Smooth muscle cell (in vitro differentiated cells): ENCODE measurements around the gene LPP. TPM values are rescaled to one million over a fixed set of nuclear protein-coding genes. Genes with fewer than 3 reads are reported as not detected.
A peak's percentile ranks its signal among the peaks of the same experiment; 100 is the strongest.

Source experiments
- DNase-seq: peaks from one replicate; lab custom pipeline; 2025; ENCODE audit not compliant: unreplicated experiment; lab: John Stamatoyannopoulos, UW
- H2AFZ ChIP-seq: fragments of 200-600 bp; sonication (generic); 2 replicates; pipeline ENCODE4 v1.6.0; 2016; ENCODE audit warnings: antibody characterized with exemption, low read depth, mild to moderate bottlenecking
- H3F3A ChIP-seq: fragments of 200-600 bp; sonication (generic); 2 replicates; pipeline ENCODE4 v1.6.0; 2017; ENCODE audit warnings: antibody characterized with exemption, low read depth
- H3K27ac ChIP-seq: fragments of 200-600 bp; sonication (generic); 2 replicates; pipeline ENCODE4 v1.5.1; 2016; ENCODE audit warnings: low read depth, mild to moderate bottlenecking
- H3K27me3 ChIP-seq: fragments of 200-600 bp; sonication (generic); 2 replicates; pipeline ENCODE4 v1.6.1; 2016; ENCODE audit warnings: low read depth, mild to moderate bottlenecking
- H3K36me3 ChIP-seq: fragments of 200-600 bp; sonication (generic); 2 replicates; pipeline ENCODE4 v1.5.1; 2016; ENCODE audit warnings: low read depth
- H3K4me1 ChIP-seq: fragments of 200-600 bp; sonication (generic); 2 replicates; pipeline ENCODE4 v1.5.1; 2016; ENCODE audit warnings: low read depth
- H3K4me2 ChIP-seq: fragments of 200-600 bp; sonication (generic); 2 replicates; pipeline ENCODE4 v1.6.0; 2016; ENCODE audit warnings: mild to moderate bottlenecking
- H3K4me3 ChIP-seq: fragments of 200-600 bp; sonication (generic); 2 replicates; pipeline ENCODE4 v1.5.1; 2016; ENCODE audit warnings: mild to moderate bottlenecking
- H3K79me2 ChIP-seq: fragments of 200-600 bp; sonication (generic); 2 replicates; pipeline ENCODE4 v1.6.0; 2016; ENCODE audit warnings: low read depth, mild to moderate bottlenecking
- H3K9ac ChIP-seq: fragments of 200-600 bp; sonication (generic); 2 replicates; pipeline ENCODE4 v1.6.0; 2016; ENCODE audit warnings: low read depth
- H3K9me3 ChIP-seq: fragments of 200-600 bp; sonication (generic); replicated peaks from 2 replicates; pipeline ENCODE4 v1.5.1; 2016; ENCODE audit warnings: low read depth
- H4K20me1 ChIP-seq: fragments of 200-600 bp; sonication (generic); 2 replicates; pipeline ENCODE4 v1.6.0; 2016; ENCODE audit warnings: low read depth
- WGBS: methylation state at CpG from one replicate; pipeline ENCODE4 v1.1.7; 2016; ENCODE audit warnings: low lambda C conversion rate; 5-methylcytosine and 5-hydroxymethylcytosine counted together
- polyA plus RNA-seq: library from polyadenylated mRNA; unstranded; fragments of >200 nt; fragmentation: Nextera tagmentation; extraction: Ambion mirVana; gene quantifications from 2 replicates; pipeline ENCODE4 v1.2.1, GENCODE V29; 2016
- total RNA-seq: library from RNA; depleted of rRNA; stranded (reverse); fragments of >200 nt; gene quantifications from 2 replicates; pipeline ENCODE4 v1.2.3, GENCODE V29; 2014
- TF ChIP-seq, protein P1 (sequence below): fragments of 200-600 bp; sonication (generic); IDR thresholded peaks from 2 replicates; pipeline ENCODE4 v1.5.1; 2017; ENCODE audit warnings: borderline replicate concordance, mild to moderate bottlenecking, antibody characterized with exemption; ENCODE audit not compliant: insufficient read depth, poor library complexity, severe bottlenecking

Gene LPP
- total and polyA plus RNA-seq, 2 experiments from 2014 or later: 42.3 to 128 TPM

DNA sequence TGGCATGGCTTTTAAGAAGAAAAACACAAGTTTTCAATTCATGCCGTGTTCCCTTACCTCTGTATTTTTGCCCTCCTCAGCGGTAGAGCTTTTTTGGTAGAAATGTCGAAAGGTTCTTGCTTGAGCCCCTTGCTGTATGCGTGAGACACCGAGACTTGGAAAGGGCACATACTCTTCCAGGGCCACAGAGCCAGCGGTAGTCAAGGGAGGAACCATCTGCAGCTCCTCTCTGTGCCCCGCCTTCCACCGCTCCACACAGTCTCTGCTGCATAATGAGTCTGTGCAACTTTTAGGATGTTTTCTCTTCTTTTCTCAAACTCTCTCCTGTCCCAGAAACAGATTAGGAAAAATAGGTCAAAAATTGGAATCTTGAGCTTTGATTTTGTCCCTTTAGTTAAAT, 77.5 kb downstream of the LPP start:
- no peaks in the 10 kb centered on the region for H3F3A ChIP-seq
- H3K27me3 ChIP-seq: no peaks in the 10 kb centered on the region
- no peak overlapping the region for H3K4me3 ChIP-seq
- H3K27ac ChIP-seq: peak overlapping the region; percentile 20
- no peak overlapping the region for H3K9ac ChIP-seq
- H4K20me1 ChIP-seq: peaks cover 99% of the 10 kb centered on the region
- no peaks in the 10 kb centered on the region for H3K4me1 ChIP-seq
- no peak overlapping the region for H3K4me2 ChIP-seq
- whole genome bisulfite sequencing: 96% methylated on average over 8 of the region's 8 CpGs
- H3K9me3 ChIP-seq: no peaks in the 10 kb centered on the region
- no peak for DNase-seq
- H2AFZ ChIP-seq: no peak overlapping the region
- H3K36me3 ChIP-seq: no peaks in the 10 kb centered on the region
- peaks cover 97% of the 10 kb centered on the region for H3K79me2 ChIP-seq
- TF ChIP-seq, protein P1, sequence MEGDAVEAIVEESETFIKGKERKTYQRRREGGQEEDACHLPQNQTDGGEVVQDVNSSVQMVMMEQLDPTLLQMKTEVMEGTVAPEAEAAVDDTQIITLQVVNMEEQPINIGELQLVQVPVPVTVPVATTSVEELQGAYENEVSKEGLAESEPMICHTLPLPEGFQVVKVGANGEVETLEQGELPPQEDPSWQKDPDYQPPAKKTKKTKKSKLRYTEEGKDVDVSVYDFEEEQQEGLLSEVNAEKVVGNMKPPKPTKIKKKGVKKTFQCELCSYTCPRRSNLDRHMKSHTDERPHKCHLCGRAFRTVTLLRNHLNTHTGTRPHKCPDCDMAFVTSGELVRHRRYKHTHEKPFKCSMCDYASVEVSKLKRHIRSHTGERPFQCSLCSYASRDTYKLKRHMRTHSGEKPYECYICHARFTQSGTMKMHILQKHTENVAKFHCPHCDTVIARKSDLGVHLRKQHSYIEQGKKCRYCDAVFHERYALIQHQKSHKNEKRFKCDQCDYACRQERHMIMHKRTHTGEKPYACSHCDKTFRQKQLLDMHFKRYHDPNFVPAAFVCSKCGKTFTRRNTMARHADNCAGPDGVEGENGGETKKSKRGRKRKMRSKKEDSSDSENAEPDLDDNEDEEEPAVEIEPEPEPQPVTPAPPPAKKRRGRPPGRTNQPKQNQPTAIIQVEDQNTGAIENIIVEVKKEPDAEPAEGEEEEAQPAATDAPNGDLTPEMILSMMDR: no peak

DNA sequence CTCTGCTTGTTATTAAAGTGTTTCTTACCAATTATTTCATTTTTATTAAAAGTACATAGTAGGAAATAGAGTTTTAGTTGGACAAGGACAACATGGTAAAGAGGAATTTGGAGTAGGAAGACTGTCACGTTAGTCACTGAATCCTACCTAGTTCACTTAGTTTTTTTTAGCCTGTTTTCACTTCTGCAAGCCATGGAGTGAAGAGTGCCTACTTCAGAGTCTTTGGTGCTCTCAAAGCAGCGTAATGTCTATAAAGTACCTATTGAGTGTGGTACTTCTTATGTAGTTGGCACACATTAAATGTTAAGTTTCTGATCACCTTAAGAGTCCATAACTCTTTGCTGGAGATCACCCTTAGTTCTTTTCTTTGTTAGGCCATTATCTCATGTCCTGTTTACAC, 78.7 kb downstream of the LPP start:
- no peak overlapping the region for H3K4me2 ChIP-seq

GRCh38 chr3:188233320-188233719, 79.4 kb downstream of the LPP start:
- TF ChIP-seq, protein P1: no peak
- Histone ChIP-seq H3K79me2 (peaks cover 93% of the 10 kb centered on the region), H3K4me3 (no peak overlapping the region)

More for the DNA sequence above, 78.7 kb downstream of the LPP start:
- Histone ChIP-seq H3K9ac (no peak overlapping the region), H3K4me1 (no peaks in the 10 kb centered on the region), H4K20me1 (peaks cover 100% of the 10 kb centered on the region), H3K27me3 (no peaks in the 10 kb centered on the region), H3K79me2 (peaks cover 98% of the 10 kb centered on the region), H2AFZ (no peak overlapping the region), H3F3A (no peaks in the 10 kb centered on the region), H3K9me3 (no peaks in the 10 kb centered on the region), H3K27ac (no peak overlapping the region), H3K4me3 (no peak overlapping the region), H3K36me3 (no peaks in the 10 kb centered on the region)
- no peak for DNase-seq
- TF ChIP-seq, protein P1: no peak
- WGBS: 50% methylated on average over 2 of the region's 2 CpGs

GRCh38 chr3:188234132-188234531, 80.2 kb downstream of the LPP start:
- no peaks in the 10 kb centered on the region for H3K27me3 ChIP-seq
- no peaks in the 10 kb centered on the region for H3K9me3 ChIP-seq
- no peak for DNase-seq
- no peaks in the 10 kb centered on the region for H3K4me1 ChIP-seq
- TF ChIP-seq, protein P1: no peak
- H3K4me3 ChIP-seq: no peak overlapping the region
- no peaks in the 10 kb centered on the region for H3F3A ChIP-seq
- no peaks in the 10 kb centered on the region for H3K36me3 ChIP-seq
- H3K27ac ChIP-seq: no peak overlapping the region
- no peak overlapping the region for H2AFZ ChIP-seq
- H4K20me1 ChIP-seq: peaks cover 100% of the 10 kb centered on the region
- 86% methylated on average over 3 of the region's 3 CpGs for WGBS
- peaks cover 92% of the 10 kb centered on the region for H3K79me2 ChIP-seq
- H3K9ac ChIP-seq: no peak overlapping the region
- H3K4me2 ChIP-seq: no peak overlapping the region

More at GRCh38 chr3:188233320-188233719, 79.4 kb downstream of the LPP start:
- H3F3A ChIP-seq: no peaks in the 10 kb centered on the region
- no peaks in the 10 kb centered on the region for H3K27me3 ChIP-seq
- no peak overlapping the region for H2AFZ ChIP-seq
- H3K9ac ChIP-seq: no peak overlapping the region
- no peak overlapping the region for H3K27ac ChIP-seq
- H3K4me1 ChIP-seq: no peaks in the 10 kb centered on the region
- H3K9me3 ChIP-seq: no peaks in the 10 kb centered on the region
- 100% methylated on average over 1 of the region's 1 CpG for WGBS
- H3K36me3 ChIP-seq: no peaks in the 10 kb centered on the region
- no peak overlapping the region for H3K4me2 ChIP-seq
- no peak for DNase-seq
- H4K20me1 ChIP-seq: peaks cover 100% of the 10 kb centered on the region
